WTC11 (cell line): ENCODE measurements around the gene SMIM44.

ENCODE experiments used
- ELF4 ChIP-seq: sonication (generic); formaldehyde crosslinking; IDR thresholded peaks from 2 replicates; pipeline ENCODE4 v1.8.1; 2022; ENCODE audit warnings: low read depth, mild to moderate bottlenecking, moderate library complexity, missing genetic modification reagents
- NR2C2 ChIP-seq: sonication (generic); formaldehyde crosslinking; IDR thresholded peaks from 2 replicates; pipeline ENCODE4 v1.8.0; 2022; ENCODE audit warnings: mild to moderate bottlenecking, missing genetic modification reagents
- TF ChIP-seq, protein P1 (sequence below): fragments of 200-600 bp; IDR thresholded peaks from 2 replicates; pipeline ENCODE4 v1.8.0; 2022; ENCODE audit warnings: antibody characterized with exemption

DNA sequence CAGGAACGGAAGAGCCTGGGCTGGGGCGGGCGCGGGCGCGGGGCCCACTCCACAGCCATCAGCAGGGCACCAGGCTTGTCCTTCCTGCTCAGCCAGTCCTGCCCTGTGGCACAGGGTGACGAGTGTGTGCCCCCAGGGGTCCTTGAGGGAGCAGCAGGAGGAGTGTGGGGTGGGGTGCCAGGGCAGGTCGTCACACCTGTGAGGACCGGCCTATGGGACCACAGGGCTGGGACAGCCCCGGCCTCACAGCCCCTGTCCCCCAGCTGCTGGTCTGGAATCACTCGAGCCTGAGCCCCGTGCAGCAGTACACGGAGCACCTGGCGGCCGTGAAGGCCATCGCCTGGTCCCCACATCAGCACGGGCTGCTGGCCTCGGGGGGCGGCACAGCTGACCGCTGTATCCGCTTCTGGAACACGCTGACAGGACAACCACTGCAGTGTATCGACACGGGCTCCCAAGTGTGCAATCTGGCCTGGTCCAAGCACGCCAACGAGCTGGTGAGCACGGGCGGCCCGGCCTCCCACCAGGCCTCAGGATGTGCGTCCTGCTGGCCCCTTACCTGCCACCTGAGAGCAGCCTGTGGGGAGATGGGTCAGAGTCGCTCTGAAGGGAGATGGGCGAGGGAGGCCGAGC, 49.0 kb upstream of the SMIM44 start:
- TF ChIP-seq, protein P1, sequence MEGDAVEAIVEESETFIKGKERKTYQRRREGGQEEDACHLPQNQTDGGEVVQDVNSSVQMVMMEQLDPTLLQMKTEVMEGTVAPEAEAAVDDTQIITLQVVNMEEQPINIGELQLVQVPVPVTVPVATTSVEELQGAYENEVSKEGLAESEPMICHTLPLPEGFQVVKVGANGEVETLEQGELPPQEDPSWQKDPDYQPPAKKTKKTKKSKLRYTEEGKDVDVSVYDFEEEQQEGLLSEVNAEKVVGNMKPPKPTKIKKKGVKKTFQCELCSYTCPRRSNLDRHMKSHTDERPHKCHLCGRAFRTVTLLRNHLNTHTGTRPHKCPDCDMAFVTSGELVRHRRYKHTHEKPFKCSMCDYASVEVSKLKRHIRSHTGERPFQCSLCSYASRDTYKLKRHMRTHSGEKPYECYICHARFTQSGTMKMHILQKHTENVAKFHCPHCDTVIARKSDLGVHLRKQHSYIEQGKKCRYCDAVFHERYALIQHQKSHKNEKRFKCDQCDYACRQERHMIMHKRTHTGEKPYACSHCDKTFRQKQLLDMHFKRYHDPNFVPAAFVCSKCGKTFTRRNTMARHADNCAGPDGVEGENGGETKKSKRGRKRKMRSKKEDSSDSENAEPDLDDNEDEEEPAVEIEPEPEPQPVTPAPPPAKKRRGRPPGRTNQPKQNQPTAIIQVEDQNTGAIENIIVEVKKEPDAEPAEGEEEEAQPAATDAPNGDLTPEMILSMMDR: no peak
- TF ChIP-seq ELF4 (no peak), NR2C2 (CRISPR knock-in tag) (no peak)
